GM12878 (cell line): ENCODE results near the gene DNTT. TPM values are rescaled to one million over a fixed set of nuclear protein-coding genes. Genes with fewer than 3 reads are reported as not detected.

ENCODE experiments used
- ATAC-seq: fragments of 200-7000 bp; cut with Tn5 transposase; 3 replicates; pipeline ENCODE4 v1.9.1; 2020; ENCODE audit warnings: mild to moderate bottlenecking, moderate library complexity
- BruUV-seq: library from RNA; stranded (reverse); fragments of 400-500 nt; replicated peaks from 2 replicates; lab custom pipeline; 2021; lab: Mats Ljungman, UMichigan
- CTCF ChIA-PET: fragments of 300-600 bp; sonication (Branson Sonifier 250); formaldehyde crosslinking; extraction: SDS; loops from one replicate; lab custom pipeline; 2021; ENCODE audit warnings: inconsistent platforms; lab: Yijun Ruan, JAX
- POLR2A ChIA-PET: fragments of 350-600 bp; formaldehyde crosslinking; extraction: SDS; loops from one replicate; lab custom pipeline; 2021; ENCODE audit warnings: inconsistent platforms; lab: Charles Lee
- RAD21 ChIA-PET: fragments of 300-600 bp; sonication (Branson Sonifier 250); formaldehyde crosslinking; loops from one replicate; lab custom pipeline; 2023; ENCODE audit warnings: antibody characterized with exemption; ENCODE audit not compliant: unreplicated experiment; lab: Charles Lee
- SMC1A ChIA-PET: fragments of 300-600 bp; sonication (Branson Sonifier 250); formaldehyde crosslinking; loops from one replicate; lab custom pipeline; 2023; ENCODE audit not compliant: unreplicated experiment, uncharacterized antibody; lab: Charles Lee
- DNase-seq: peaks from one replicate; pipeline ENCODE4 v3.0.0-alpha.2; 2011; ENCODE audit warnings: low read depth, low spot score
- FAIRE-seq: peaks from 3 replicates; lab custom pipeline; 2011; peaks lifted over from hg19 to GRCh38; lab: Jason Lieb, UNC
- H2AFZ ChIP-seq: 2 replicates; pipeline ENCODE4 v1.6.0; 2011; ENCODE audit warnings: low read depth, low read length, control low read depth; ENCODE audit not compliant: control insufficient read depth
- H3K27ac ChIP-seq: 2 replicates; pipeline ENCODE4 v1.5.1; 2011; ENCODE audit warnings: control low read depth; ENCODE audit not compliant: control insufficient read depth, insufficient read depth
- H3K27me3 ChIP-seq, 2 experiments: replicated peaks in 1 of 2; 2 replicates each; pipeline versions ENCODE4 v1.6.0 to v1.6.1; 2011; ENCODE audit warnings: low read length in 1 of 2; ENCODE audit not compliant: control insufficient read depth in 2 of 2, insufficient read depth in 2 of 2
- H3K36me3 ChIP-seq, 2 experiments: 2 replicates each; pipeline ENCODE4 v1.5.1; 2011; ENCODE audit warnings: low read length in 1 of 2; ENCODE audit not compliant: control insufficient read depth in 2 of 2, insufficient read depth in 2 of 2
- H3K4me1 ChIP-seq: 2 replicates; pipeline ENCODE4 v1.6.1; 2011; ENCODE audit warnings: mild to moderate bottlenecking, low read length, moderate library complexity, mixed read lengths; ENCODE audit not compliant: control insufficient read depth, insufficient read depth
- H3K4me2 ChIP-seq: 2 replicates; pipeline ENCODE4 v1.6.0; 2011; ENCODE audit warnings: control low read depth; ENCODE audit not compliant: control insufficient read depth, insufficient read depth
- H3K4me3 ChIP-seq: fragments of 200-600 bp; sonication (generic); 2 replicates; pipeline ENCODE4 v1.5.1; 2016
- H3K79me2 ChIP-seq: 2 replicates; pipeline ENCODE4 v1.6.0; 2011; ENCODE audit warnings: low read length; ENCODE audit not compliant: control insufficient read depth, insufficient read depth
- H3K9ac ChIP-seq: 2 replicates; pipeline ENCODE4 v1.8.0; 2011; ENCODE audit warnings: low read length, control low read depth, mixed read lengths; ENCODE audit not compliant: control insufficient read depth, insufficient read depth
- H3K9me3 ChIP-seq: replicated peaks from 3 replicates; pipeline ENCODE4 v1.5.1; 2011; ENCODE audit warnings: mild to moderate bottlenecking, low read length; ENCODE audit not compliant: control insufficient read depth, insufficient read depth
- H4K20me1 ChIP-seq: 2 replicates; pipeline ENCODE4 v1.6.0; 2011; ENCODE audit not compliant: control insufficient read depth, insufficient read depth
- ATF3 ChIP-seq: IDR thresholded peaks from 2 replicates; pipeline ENCODE4 v1.6.1; 2011; ENCODE audit warnings: low read depth, mild to moderate bottlenecking, low read length, moderate library complexity, borderline replicate concordance; ENCODE audit errors: extremely low read depth
- BMI1 ChIP-seq: fragments of 450-650 bp; IDR thresholded peaks from 2 replicates; pipeline ENCODE4 v1.6.1; 2016; ENCODE audit warnings: mild to moderate bottlenecking, moderate library complexity, borderline replicate concordance
- CHD1 ChIP-seq: IDR thresholded peaks from 2 replicates; pipeline ENCODE4 v1.6.1; 2012; ENCODE audit warnings: low read depth, low read length, improper control_type of control experiment
- ESRRA ChIP-seq: IDR thresholded peaks from 2 replicates; pipeline ENCODE4 v1.6.1; 2012; ENCODE audit warnings: mild to moderate bottlenecking, low read length, improper control_type of control experiment
- GATAD2B ChIP-seq: fragments of 450-650 bp; conservative IDR thresholded peaks from 2 replicates; pipeline ENCODE4 v1.6.1; 2017; ENCODE audit warnings: low read depth, mild to moderate bottlenecking, moderate library complexity
- HDAC2 ChIP-seq: fragments of 200-600 bp; sonication (generic); IDR thresholded peaks from 2 replicates; pipeline ENCODE4 v1.6.1; 2017
- HDGF ChIP-seq: fragments of 450-650 bp; IDR thresholded peaks from 2 replicates; pipeline ENCODE4 v1.6.1; 2016; ENCODE audit warnings: antibody characterized with exemption
- MXI1 ChIP-seq: fragments of 150-350 bp; IDR thresholded peaks from 2 replicates; pipeline ENCODE4 v1.6.1; 2011; ENCODE audit warnings: low read depth, mild to moderate bottlenecking, inconsistent platforms, low read length, improper control_type of control experiment
- NFIC ChIP-seq: IDR thresholded peaks from 2 replicates; pipeline ENCODE4 v1.6.1; 2012; ENCODE audit warnings: low read depth, mild to moderate bottlenecking, inconsistent platforms, low read length, moderate library complexity
- POLR2A ChIP-seq: IDR thresholded peaks from 2 replicates; pipeline ENCODE4 v1.6.1; 2011; ENCODE audit warnings: low read depth, mild to moderate bottlenecking, low read length
- REST ChIP-seq: IDR thresholded peaks from 2 replicates; pipeline ENCODE4 v1.6.1; 2012; ENCODE audit warnings: mild to moderate bottlenecking, low read depth, low read length
- SMARCA5 ChIP-seq: fragments of 450-650 bp; IDR thresholded peaks from 2 replicates; pipeline ENCODE4 v1.6.1; 2017; ENCODE audit warnings: mild to moderate bottlenecking
- SREBF2 ChIP-seq: IDR thresholded peaks from 2 replicates; pipeline ENCODE4 v1.6.1; 2012; ENCODE audit warnings: mild to moderate bottlenecking, low read length
- SRF ChIP-seq, 2 experiments: IDR thresholded peaks; 2 replicates each; pipeline ENCODE4 v1.6.1; 2011; ENCODE audit warnings: low read depth in 2 of 2, low read length in 2 of 2, mild to moderate bottlenecking in 1 of 2, moderate library complexity in 1 of 2
- SUZ12 ChIP-seq: fragments of 200-600 bp; sonication (generic); IDR thresholded peaks from one replicate; pipeline ENCODE4 v1.6.1; 2018; ENCODE audit warnings: antibody characterized with exemption, mild to moderate bottlenecking; ENCODE audit not compliant: unreplicated experiment
- USF1 ChIP-seq: IDR thresholded peaks from 2 replicates; pipeline ENCODE4 v1.6.1; 2011; ENCODE audit warnings: borderline replicate concordance, low read depth, mild to moderate bottlenecking, moderate library complexity, mixed read lengths, low read length; ENCODE audit not compliant: insufficient read depth; ENCODE audit errors: extremely low read length
- WGBS: methylation state at CpG from one replicate; pipeline ENCODE4 v1.1.6; 2016; ENCODE audit warnings: low lambda C conversion rate; ENCODE audit not compliant: insufficient replicate concordance, insufficient coverage; ENCODE audit errors: missing lambda C conversion rate; 5-methylcytosine and 5-hydroxymethylcytosine counted together
- in situ Hi-C: fragments of 300-500 bp; cut with MboI; formaldehyde crosslinking; loops from 9 replicates; pipeline ENCODE4 v1.14.3; 2018; ENCODE audit warnings: mixed read lengths
- intact Hi-C: fragments of 100-400 bp; cut with micrococcal nuclease; formaldehyde crosslinking; loops from one replicate; pipeline ENCODE4 v1.14.2; 2022; ENCODE audit not compliant: unreplicated experiment
- polyA plus RNA-seq, 11 experiments: library from polyadenylated mRNA; depleted of rRNA in 4 of 11; unstranded in 6 of 11; stranded (reverse) in 5 of 11; fragments of >200 nt; fragmentation: Nextera tagmentation in 4 of 11; fragmentation: Illumina TruSeq in 1 of 11; extraction: Ambion mirVana in 4 of 11; extraction: Trizol in 1 of 11; gene quantifications; 1 replicate in 1 of 11; 2 replicates in 10 of 11; pipeline versions ENCODE4 v1.2.1 to v1.2.3, GENCODE V29; 2011 to 2016; ENCODE audit warnings: inconsistent platforms in 2 of 11, missing spikeins in 2 of 11, low read depth in 1 of 11
- total RNA-seq, 4 experiments: library from RNA; depleted of rRNA in 3 of 4; stranded (reverse); fragments of >200 nt in 3 of 4; fragmentation: Illumina TruSeq in 1 of 4; extraction: Trizol in 1 of 4; gene quantifications; 2 replicates each; pipeline versions ENCODE4 v1.2.1 to v1.2.3, GENCODE V29; 2013 to 2021

Gene DNTT
- total and polyA plus RNA-seq, 10 of the 15 experiments (the other 5 are each of a cell fraction or from before 2014, with no cell fraction given) = 0.06 to 0.13 (median 0.09) TPM; not detected in 5

- TF ChIP-seq SUZ12 = no peak
- TF ChIP-seq, all 136 proteins: peak for 0
Observed at GRCh38 chr10:96352027-96352426, 47.8 kb downstream of the DNTT start (continued).

GRCh38 chr10:96352582-96352981 is 48.3 kb downstream of the DNTT start:
- RAD21 ChIA-PET = interaction anchor here (0.6 kb wide), 1 partner anchor 728 kb away, joined by 3 read pairs; no protein-coding TSS in a partner anchor
- Histone ChIP-seq H3K4me2 (no peak overlapping the region), H2AFZ (no peak overlapping the region), H3K36me3 (no peaks in the 10 kb centered on the region), H3K9ac (no peak overlapping the region), H3K27me3 (peaks cover 0 to 3% of the 10 kb centered on the region in 2 experiments; a peak in 2 of 4 replicates), H4K20me1 (no peaks in the 10 kb centered on the region), H3K4me3 (no peak overlapping the region), H3K79me2 (no peaks in the 10 kb centered on the region), H3K27ac (no peak overlapping the region), H3K4me1 (no peaks in the 10 kb centered on the region), H3K9me3 (no peaks in the 10 kb centered on the region)
- no peak for DNase-seq
- SMC1A ChIA-PET = no interaction called here
- in situ Hi-C loops (no loop called here), intact Hi-C loops (no loop called here)
- ATAC-seq = no peak
- FAIRE-seq = no peak
- POLR2A ChIA-PET = no interaction called here
- TF ChIP-seq REST (no peak), BMI1 (no peak), GATAD2B (no peak), NFIC (no peak), USF1 (no peak), HDGF (no peak), SMARCA5 (no peak), CHD1 (no peak), MXI1 (no peak), ESRRA (no peak), POLR2A (no peak), SRF (IDR thresholded peaks at IDR 0.05; ENCODE audit: low read depth in 2 of 2, low read length in 2 of 2) (no peak), HDAC2 (no peak), ATF3 (no peak), SREBF2 (no peak)
- BruUV-seq = no TSS peak
- WGBS = 64% methylated on average over 4 of the region's 4 CpGs
- CTCF ChIA-PET = interaction anchor here (1.2 to 1.9 kb wide), 2 partner anchors 12 to 23 kb away, joined by 5 to 6 read pairs; no protein-coding TSS in a partner anchor
